HEK293T (cell line): Measurements from ENCODE around the gene ZNF408.

Source experiments
- ARNT ChIP-seq: fragments of 450-650 bp; IDR thresholded peaks from 2 replicates; pipeline ENCODE4 v1.6.1; 2017; ENCODE audit warnings: mild to moderate bottlenecking
- BHLHE40 ChIP-seq: fragments of 450-650 bp; IDR thresholded peaks from 2 replicates; pipeline ENCODE4 v1.6.1; 2016; ENCODE audit warnings: mild to moderate bottlenecking, moderate library complexity, borderline replicate concordance
- FOXA1 ChIP-seq: fragments of 450-650 bp; IDR thresholded peaks from 2 replicates; pipeline ENCODE4 v1.6.1; 2016; ENCODE audit warnings: mild to moderate bottlenecking
- FOXM1 ChIP-seq: fragments of 450-650 bp; IDR thresholded peaks from 2 replicates; pipeline ENCODE4 v1.6.1; 2017; ENCODE audit warnings: mild to moderate bottlenecking, borderline replicate concordance
- LEF1 ChIP-seq: fragments of 450-650 bp; IDR thresholded peaks from 2 replicates; pipeline ENCODE4 v1.6.1; 2017; ENCODE audit warnings: mild to moderate bottlenecking, borderline replicate concordance
- SP1 ChIP-seq: fragments of 450-650 bp; IDR thresholded peaks from 2 replicates; pipeline ENCODE4 v1.6.1; 2017
- SUZ12 ChIP-seq: fragments of 450-650 bp; IDR thresholded peaks from 2 replicates; pipeline ENCODE4 v1.6.1; 2016; ENCODE audit warnings: mild to moderate bottlenecking
- TARDBP ChIP-seq: fragments of 450-650 bp; IDR thresholded peaks from 2 replicates; pipeline ENCODE4 v1.6.1; 2016

DNA sequence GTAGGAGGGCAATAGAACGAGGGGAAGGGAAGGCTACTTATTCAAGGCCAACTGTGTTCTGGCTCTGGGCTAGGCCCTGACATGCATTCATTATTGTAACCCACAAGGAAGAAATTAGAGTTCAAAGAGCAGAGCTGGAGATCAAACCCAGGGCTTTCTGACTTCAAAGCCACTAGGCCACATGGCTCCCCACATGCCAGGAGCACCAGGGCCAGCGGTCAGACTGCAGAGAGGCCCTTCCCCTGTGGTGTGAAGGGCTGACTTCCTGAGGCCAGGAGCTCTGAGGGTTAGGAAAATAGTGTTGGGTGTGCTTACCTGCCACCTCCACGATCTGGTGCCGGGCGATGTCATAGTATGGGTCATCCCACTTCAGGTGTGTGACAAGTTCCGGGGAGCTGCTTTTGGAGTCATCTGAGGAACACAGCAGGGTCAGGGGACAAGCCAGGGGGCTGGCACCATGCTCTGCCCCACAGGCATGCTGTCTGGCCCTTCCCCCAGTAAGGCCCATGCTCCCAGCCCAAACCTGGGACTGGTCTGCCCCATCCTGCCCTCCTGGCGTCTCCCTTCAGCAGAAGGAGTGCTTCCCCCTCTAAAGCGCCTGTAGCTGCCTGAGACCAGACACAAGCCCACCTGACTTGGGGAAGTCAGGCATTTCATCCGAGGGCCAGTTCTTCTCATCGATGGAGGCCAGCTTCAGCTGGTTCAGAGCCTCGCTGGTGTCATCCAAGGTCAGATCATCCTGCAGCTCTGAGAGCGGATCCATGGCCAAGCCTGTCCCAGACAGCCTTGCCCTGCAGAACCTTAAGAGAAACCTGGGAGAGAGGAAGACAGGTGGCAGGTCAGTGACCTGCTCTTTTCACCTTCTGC is 5.3 kb upstream of the ZNF408 start:
- TF ChIP-seq FOXM1 (no peak), LEF1 (no peak), FOXA1 (no peak), BHLHE40 (no peak), ARNT (no peak), SP1 (no peak), TARDBP (no peak), SUZ12 (no peak)
